ENCODE data around the gene CHST12.

DNA sequence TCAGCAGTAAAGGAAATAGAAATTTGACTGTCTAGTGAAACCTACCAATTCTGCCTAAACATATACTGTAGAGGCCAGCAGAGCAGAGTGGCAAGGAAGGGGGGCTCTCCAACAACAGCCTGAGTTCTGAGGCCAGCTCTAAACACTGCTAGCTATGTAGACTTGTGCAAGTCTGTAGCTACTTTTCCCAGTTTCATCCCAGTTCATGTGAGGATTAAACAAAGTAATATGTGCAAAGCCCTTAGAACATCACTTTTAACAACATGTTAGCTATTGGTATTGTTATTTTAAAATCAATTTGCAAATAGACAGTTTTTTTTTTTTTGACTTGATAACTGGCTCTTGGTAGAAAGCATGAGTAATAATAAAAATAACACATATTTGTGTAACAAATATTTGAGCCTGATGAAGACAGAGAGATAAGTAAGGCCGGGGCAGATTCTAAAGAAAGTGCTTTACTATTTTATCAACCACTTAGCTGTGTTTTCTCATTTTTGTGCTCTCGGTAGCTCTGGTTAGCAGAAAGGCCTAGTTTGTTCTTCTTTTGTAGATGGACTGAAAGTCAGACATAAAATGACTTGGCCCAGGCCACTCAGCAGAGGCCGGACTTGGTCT, 9.3 kb downstream of the CHST12 start:
- TF ChIP-seq POLR2A (IDR thresholded peaks at IDR 0.05; ENCODE audit: low read depth, low read length), result no peak
- no peak for TF ChIP-seq TAF1 (IDR thresholded peaks at IDR 0.05; ENCODE audit: low read depth, low read length)
- TF ChIP-seq POLR2AphosphoS5 (IDR thresholded peaks at IDR 0.05; ENCODE audit: low read depth, low read length), result no peak
- no peak for TF ChIP-seq POU2F2 (IDR thresholded peaks at IDR 0.05; ENCODE audit: low read depth, low read length)
- TF ChIP-seq SPI1 (IDR thresholded peaks at IDR 0.05; ENCODE audit: low read depth, low read length), result no peak
- no peak for TF ChIP-seq PAX5 (IDR thresholded peaks at IDR 0.05; ENCODE audit: insufficient read depth, low read length, severe bottlenecking)
